NT2/D1 (cell line): ENCODE data around the gene SFXN3.

Experiments
- SUZ12 ChIP-seq: IDR thresholded peaks from 2 replicates; pipeline ENCODE4 v1.6.1; 2011; ENCODE audit not compliant: insufficient read length, insufficient read depth; ENCODE audit errors: extremely low read depth
- YY1 ChIP-seq: IDR thresholded peaks from 2 replicates; pipeline ENCODE4 v1.6.1; 2011; ENCODE audit not compliant: insufficient read length, insufficient read depth

DNA sequence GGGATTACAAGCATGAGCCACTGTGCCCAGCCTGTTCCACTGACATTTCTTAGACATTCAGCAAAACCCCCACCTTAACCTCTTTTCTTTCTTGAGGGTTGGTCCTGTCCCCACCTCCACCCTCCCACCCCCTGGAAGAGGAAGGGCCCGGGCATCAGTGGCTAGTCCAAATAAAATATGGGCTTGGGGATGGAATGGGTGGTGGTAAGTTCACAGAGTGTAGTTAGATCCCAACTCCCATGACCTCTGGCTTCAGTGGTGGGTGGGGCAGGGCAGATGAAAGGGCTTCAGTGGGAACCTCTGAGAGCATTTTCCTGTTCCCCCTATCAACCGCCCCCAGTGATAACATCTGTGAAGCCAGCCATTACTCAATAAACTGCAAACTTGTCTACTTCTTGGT, 9.8 kb downstream of the SFXN3 start:
- TF ChIP-seq SUZ12: no peak
- TF ChIP-seq YY1: no peak
